OCI-LY1 (cell line): ENCODE data around the gene EPN3.

ENCODE experiments used
- CTCF ChIP-seq: fragments of 200-600 bp; sonication (generic), shearing (Covaris generic); IDR thresholded peaks from 2 replicates; pipeline ENCODE4 v1.5.1; 2017; ENCODE audit warnings: mild to moderate bottlenecking, antibody characterized with exemption, low read length, moderate library complexity, mixed read lengths
- EZH2 ChIP-seq: fragments of 200-600 bp; sonication (generic), shearing (Covaris generic); IDR thresholded peaks from 2 replicates; pipeline ENCODE4 v1.8.0; 2017; ENCODE audit warnings: borderline replicate concordance, mixed run types, mild to moderate bottlenecking, antibody characterized with exemption, low read length, moderate library complexity, mixed read lengths

- TF ChIP-seq CTCF = no peak
- no peak for TF ChIP-seq EZH2
Observed at GRCh38 chr17:50522766-50523165, 9.8 kb upstream of the EPN3 start.
